HL-60 (cell line): ENCODE results near the gene RTN4R.

Source experiments
- GABPA ChIP-seq: IDR thresholded peaks from 2 replicates; pipeline ENCODE4 v1.6.1; 2012; ENCODE audit warnings: low read depth
- POLR2AphosphoS5 ChIP-seq: IDR thresholded peaks from 2 replicates; pipeline ENCODE4 v1.6.1; 2012; ENCODE audit warnings: low read depth
- SPI1 ChIP-seq: IDR thresholded peaks from 2 replicates; pipeline ENCODE4 v1.6.1; 2012; ENCODE audit warnings: low read depth, mild to moderate bottlenecking, borderline replicate concordance
- TF ChIP-seq, protein P1 (sequence below): IDR thresholded peaks from one replicate; pipeline ENCODE4 v1.5.1; 2011; ENCODE audit warnings: low read length, control low read depth, inconsistent platforms; ENCODE audit not compliant: insufficient read depth

DNA sequence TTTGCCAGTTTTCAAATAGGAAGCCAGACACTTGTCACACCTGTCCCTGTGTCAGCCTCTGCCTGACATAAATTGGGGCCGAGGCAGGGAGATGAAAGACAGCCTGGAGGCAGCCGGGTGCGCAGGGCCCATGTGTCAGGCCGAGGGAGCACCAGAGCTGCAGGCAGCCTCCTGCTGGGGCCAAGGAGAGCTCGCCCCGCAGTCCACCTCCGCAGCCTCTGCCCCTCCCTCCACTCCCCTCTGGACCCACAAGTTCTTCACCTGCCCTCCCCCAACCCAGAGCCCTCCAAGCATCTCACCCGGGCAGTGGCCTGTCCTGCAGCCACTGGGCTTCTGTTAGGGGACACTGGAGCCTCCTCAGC is 8.8 kb downstream of the RTN4R start:
- TF ChIP-seq, protein P1, sequence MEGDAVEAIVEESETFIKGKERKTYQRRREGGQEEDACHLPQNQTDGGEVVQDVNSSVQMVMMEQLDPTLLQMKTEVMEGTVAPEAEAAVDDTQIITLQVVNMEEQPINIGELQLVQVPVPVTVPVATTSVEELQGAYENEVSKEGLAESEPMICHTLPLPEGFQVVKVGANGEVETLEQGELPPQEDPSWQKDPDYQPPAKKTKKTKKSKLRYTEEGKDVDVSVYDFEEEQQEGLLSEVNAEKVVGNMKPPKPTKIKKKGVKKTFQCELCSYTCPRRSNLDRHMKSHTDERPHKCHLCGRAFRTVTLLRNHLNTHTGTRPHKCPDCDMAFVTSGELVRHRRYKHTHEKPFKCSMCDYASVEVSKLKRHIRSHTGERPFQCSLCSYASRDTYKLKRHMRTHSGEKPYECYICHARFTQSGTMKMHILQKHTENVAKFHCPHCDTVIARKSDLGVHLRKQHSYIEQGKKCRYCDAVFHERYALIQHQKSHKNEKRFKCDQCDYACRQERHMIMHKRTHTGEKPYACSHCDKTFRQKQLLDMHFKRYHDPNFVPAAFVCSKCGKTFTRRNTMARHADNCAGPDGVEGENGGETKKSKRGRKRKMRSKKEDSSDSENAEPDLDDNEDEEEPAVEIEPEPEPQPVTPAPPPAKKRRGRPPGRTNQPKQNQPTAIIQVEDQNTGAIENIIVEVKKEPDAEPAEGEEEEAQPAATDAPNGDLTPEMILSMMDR, result no peak
- TF ChIP-seq SPI1 (no peak), POLR2AphosphoS5 (no peak), GABPA (no peak)
